ENCODE measurements around the gene CPNE6.

Gene CPNE6

GRCh38 chr14:24054646-24055045, 16.7 kb upstream of the CPNE6 start:
- DNase-seq (ENCODE audit: low read depth), result no peak

- DNase-seq (ENCODE audit: low read depth), result no peak
Observed at GRCh38 chr14:24055971-24056799, 15.2 kb upstream of the CPNE6 start.

GRCh38 chr14:24056800-24057184, 14.6 kb upstream of the CPNE6 start:
- DNase-seq (ENCODE audit: low read depth), result no peak

- no peak for DNase-seq (ENCODE audit: low read depth)
Observed at GRCh38 chr14:24057271-24057670, 14.1 kb upstream of the CPNE6 start.

GRCh38 chr14:24057867-24058259, 13.5 kb upstream of the CPNE6 start:
- DNase-seq (ENCODE audit: low read depth), result no peak

GRCh38 chr14:24058260-24058950, 13.0 kb upstream of the CPNE6 start:
- no peak for DNase-seq (ENCODE audit: low read depth)

- DNase-seq (ENCODE audit: low read depth), result no peak
Observed at GRCh38 chr14:24058951-24059475, 12.3 kb upstream of the CPNE6 start.

DNA sequence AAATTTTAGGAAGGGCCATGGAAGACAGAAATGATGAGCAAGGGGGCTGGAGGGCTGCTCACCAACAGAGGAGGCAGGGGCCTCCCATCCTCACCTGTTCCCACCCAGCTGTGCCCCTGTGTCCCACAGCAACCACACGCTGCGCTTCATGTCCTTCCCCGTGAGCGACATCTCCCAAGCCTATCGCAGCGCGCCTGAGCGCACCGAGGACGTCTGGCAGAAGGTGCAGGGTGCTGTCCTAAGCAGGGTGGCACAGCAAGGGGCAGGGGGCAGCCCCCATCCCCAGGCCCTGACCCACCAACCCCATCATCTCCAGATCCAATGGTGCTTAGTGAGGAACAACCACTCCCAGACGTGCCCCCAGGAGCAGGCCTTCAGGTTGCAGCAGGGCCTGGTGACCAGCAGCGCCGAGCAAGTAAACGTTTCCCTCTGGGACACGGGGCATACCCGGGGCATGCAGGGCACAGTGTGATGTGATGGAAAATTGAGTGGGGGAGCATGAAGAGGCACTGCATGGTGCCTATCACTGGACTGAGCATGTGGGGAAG, 11.4 kb upstream of the CPNE6 start:
- DNase-seq (ENCODE audit: low read depth), result no peak

DNA sequence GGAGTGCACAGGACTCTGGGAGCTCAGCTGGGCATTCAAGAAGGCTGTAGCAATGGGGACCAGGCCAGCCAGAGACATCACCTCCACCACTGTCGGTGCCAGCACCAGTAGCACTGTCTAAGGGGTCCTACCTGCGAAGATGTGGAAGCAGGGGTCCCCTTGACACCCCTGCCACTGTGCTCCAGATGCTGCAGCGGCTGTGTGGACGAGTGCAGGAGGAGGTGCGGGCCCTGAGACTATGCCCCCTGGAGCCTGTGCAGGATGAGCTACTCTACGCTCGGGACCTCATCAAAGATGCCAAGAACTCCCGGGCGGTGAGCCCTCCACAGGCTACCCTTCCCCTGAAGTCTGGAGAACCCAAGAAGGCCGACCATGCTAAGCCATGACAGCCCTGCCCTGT, 10.9 kb upstream of the CPNE6 start:
- no peak for DNase-seq (ENCODE audit: low read depth)

DNA sequence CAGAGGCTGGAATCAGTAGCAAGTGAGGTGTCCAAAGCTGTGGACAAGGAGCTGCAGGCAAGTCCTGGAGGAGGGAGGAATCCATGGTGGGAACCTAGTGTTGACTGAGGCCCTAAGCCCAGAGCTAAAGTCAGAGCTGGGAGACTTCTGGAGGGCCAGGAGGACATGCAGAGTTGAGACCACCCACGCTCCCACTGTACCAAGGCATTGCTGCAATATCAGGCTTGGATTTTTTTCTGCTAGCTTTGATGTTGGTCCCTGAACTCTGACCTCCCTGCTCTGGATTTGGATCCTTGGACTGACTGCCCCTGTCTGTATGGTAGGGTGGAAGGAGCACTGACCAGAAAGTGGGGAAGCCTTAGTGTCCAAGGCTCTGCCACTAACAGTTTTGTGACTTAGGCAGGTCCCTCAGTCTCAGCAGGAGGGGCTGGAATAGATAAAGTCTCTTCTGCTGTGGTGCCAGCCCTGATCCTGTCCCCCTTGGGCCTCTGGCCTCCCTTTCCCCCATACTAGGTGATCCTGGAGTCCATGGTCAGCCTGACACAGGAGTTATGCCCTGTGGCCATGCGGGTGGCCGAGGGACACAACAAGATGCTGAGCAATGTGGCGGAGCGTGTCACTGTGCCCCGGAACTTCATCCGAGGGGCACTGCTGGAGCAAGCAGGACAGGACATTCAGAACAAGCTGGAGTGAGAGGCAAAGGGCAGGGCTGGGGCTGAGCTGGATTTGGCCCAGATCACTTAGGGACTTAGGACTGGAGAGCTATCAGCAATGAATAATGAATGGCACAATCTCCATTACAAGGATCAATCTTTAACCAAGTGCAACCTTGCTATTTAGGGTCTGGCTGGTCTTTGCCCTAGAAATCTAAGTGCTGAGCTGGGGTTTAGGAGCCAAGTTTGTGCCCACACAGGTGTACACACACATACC, 10.1 kb upstream of the CPNE6 start:
- no peak for DNase-seq (ENCODE audit: low read depth)

- no peak for DNase-seq (ENCODE audit: low read depth)
Observed at GRCh38 chr14:24062216-24062980, 9.0 kb upstream of the CPNE6 start.

DNA sequence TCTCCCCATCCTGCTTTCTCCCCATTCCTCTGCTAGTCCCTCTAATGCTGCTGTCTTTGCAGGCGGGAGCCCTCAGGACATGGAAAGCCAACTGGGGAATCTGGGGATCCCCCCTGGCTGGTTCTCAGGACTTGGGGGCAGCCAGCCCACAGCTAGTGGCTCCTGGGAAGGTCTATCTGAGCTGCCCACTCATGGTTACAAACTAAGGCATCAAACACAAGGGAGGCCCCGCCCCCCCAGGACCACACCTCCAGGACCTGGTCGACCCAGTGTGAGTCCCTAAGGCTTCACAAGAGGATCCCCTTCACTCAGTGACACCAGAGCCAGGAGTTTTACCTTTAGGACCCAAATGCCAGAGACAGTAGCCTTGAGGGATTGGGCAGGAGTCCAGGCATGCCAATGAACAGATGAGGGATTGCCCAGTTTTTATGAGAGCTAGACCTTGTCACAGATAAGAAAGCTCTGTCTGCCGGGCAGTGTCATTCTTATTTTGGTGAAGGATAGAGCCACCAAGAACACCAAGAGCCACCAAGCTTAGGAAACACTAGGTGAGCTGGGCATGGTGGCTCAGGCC, 8.0 kb upstream of the CPNE6 start:
- no peak for DNase-seq (ENCODE audit: low read depth)

DNA sequence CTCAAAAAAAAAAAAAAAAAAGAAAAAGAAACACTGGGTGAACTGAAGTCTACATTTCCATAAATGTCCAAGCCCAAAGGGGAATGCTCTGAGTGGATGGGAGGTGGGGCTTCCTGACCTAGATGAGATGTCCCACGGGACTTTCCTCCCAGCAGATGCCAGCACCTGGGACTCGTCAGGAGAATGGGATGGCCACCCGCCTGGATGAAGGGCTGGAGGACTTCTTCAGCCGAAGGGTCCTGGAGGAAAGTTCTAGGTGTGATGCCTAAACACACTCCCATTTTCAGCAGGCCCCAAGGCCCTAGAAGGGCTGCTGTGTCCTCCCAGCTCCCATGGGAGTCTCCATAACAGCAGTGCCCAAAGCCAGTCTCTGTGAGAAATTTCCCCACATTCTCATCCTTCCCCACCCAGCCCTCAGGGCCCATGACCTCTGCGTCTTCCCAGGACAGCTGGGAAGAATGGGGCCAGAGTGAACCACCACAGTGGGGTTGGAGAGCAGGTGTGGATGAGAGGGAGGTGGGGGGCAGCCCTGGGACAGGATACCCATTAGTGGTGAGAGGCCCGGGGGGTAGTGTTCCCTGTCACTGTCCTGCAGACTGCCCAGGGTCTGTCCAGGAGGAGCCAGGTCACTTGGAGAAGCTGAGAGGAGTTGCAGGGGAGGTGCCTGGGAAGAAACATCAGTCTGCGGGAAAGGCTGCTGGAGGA, 7.1 kb upstream of the CPNE6 start:
- no peak for DNase-seq (ENCODE audit: low read depth)

DNA sequence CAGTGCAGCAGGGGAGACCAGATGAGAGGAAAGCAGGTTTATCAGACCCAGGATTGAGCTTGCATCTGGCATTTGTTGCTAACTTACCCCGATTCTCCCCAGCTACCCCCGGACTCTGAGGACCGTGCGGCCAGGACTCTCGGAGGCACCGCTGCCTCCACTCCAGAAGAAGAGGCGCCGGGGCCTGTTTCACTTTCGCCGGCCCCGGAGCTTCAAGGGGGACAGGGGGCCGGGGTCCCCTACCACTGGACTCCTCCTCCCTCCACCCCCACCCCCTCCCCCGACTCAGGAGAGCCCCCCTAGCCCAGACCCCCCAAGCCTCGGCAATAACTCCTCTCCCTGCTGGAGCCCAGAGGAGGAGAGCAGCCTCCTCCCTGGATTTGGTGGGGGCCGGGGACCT, 6.5 kb upstream of the CPNE6 start:
- no peak for DNase-seq (ENCODE audit: low read depth)

DNA sequence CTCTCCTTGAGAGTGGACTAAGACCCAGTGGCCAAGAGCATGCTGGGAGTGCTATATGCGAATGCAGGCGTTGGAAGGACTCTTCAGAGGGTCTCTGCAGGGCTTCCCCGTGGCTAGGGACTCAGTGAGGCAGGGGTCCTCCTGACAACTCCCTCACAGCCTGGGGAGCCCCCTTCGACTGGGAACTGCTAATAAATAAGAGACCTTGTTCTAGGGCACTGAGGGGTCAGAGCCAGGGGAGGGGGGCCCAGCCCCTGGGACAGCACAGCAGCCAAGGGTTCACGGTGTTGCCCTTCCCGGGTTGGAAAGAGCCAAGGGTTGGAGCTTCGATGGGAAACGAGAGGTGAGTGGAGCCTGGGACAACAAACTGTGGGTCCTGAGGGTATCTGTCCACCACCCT, 6.0 kb upstream of the CPNE6 start:
- no peak for DNase-seq (ENCODE audit: low read depth)

GRCh38 chr14:24066496-24067132, 4.7 kb upstream of the CPNE6 start:
- no peak for DNase-seq (ENCODE audit: low read depth)

GRCh38 chr14:24067133-24068082, 4.0 kb upstream of the CPNE6 start:
- DNase-seq (ENCODE audit: low read depth), result no peak

DNA sequence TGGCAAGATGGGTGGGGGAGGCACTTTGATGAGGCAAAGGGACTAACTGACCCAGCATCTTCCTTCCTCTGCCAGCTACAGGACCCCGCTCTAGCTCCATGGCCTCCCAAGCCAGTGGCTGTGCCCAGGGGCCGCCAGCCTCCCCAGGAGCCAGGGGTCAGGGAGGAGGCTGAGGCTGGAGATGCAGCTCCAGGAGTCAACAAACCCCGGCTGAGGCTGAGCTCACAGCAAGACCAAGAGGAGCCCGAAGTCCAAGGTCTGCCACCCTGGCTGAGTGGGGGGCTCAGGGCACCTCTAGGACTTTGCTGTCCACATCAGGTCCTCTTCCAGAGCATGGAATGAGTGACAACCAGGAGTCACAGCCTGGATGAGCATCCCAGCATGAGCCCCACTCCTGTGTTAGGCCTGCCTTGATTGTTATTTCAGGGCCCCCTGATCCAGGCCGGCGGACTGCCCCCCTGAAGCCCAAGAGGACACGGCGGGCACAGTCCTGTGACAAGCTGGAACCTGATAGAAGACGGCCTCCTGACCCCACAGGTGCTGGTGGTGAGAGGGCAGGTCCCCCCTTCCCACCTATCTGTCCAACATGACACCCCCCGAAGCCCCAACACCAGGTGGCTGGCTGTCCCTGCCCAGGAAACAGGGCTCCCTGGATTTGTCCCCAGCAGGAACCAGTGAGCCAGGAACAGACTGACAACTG, 2.5 kb upstream of the CPNE6 start:
- no peak for DNase-seq (ENCODE audit: low read depth)

Data from stimulated activated CD8-positive, alpha-beta memory T cell treated with anti-CD3 and anti-CD28 coated beads, Interleukin-15, amount 100 ng/mL, for 1 hour (primary cell).